GM10266 (cell line): ENCODE data around the gene PTRH1.

ENCODE experiments used
- DNase-seq: peaks from one replicate; pipeline ENCODE4 v3.0.0; 2012; ENCODE audit errors: extremely low spot score
- TF ChIP-seq, protein P1 (sequence below): IDR thresholded peaks from 2 replicates; pipeline ENCODE4 v1.5.1; 2012; ENCODE audit warnings: mild to moderate bottlenecking, low read depth; ENCODE audit not compliant: control insufficient read depth, insufficient read depth; ENCODE audit errors: missing control alignments

Gene PTRH1

DNA sequence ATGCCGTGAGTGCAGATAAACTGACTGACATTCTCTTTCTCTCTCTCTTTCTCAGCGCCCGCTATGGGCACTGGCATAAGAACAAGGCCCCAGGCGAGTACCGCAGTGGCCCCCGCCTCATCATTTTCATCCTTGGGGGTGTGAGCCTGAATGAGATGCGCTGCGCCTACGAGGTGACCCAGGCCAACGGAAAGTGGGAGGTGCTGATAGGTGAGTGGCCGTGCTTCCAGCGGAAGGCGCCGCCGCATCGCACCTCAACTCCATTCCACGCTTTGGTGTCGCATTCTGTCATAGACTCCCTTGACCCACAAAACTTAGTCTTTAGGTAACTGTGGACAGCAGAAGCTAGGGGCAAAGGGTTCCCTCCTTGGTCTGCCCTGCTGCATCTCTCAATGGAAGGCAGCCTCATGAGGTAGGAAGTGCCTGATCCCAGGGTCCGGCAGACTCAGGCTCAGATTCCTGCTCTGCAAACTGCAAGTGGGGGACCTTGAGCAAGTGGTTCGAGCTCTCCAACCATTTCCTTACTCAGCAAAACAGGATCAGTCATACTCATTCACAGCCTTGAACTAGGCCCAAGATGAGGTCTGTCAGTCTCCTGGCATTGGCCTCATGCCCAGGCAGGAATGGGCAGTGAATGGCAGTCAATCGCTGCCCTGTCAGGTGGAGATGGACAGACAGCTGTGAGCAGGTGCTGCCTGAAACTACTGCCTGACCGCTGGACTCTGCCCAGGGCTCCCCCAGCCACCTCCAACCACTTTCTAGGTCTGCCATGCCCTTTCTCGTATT is 32.9 kb downstream of the PTRH1 start:
- TF ChIP-seq, protein P1, sequence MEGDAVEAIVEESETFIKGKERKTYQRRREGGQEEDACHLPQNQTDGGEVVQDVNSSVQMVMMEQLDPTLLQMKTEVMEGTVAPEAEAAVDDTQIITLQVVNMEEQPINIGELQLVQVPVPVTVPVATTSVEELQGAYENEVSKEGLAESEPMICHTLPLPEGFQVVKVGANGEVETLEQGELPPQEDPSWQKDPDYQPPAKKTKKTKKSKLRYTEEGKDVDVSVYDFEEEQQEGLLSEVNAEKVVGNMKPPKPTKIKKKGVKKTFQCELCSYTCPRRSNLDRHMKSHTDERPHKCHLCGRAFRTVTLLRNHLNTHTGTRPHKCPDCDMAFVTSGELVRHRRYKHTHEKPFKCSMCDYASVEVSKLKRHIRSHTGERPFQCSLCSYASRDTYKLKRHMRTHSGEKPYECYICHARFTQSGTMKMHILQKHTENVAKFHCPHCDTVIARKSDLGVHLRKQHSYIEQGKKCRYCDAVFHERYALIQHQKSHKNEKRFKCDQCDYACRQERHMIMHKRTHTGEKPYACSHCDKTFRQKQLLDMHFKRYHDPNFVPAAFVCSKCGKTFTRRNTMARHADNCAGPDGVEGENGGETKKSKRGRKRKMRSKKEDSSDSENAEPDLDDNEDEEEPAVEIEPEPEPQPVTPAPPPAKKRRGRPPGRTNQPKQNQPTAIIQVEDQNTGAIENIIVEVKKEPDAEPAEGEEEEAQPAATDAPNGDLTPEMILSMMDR = no peak
- no peak for DNase-seq

DNA sequence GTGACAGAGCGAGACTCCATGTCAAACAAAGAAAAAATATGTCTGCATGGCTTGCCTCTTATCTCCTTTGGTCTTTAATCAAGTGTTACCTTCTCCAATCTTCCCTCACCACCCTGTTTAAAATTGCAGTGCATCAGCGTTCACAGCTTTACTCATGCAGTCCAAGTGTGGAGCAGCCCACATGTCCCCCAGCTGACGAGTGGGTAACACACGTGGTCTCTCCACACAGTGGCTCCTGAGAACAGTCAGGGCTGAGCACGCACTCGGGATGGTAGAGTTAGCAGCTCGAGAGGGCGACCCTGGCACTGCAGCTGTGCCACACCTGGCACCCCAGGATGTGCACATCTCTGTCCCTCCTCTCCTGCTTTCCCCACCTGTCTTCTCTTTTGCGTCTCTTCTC is 34.6 kb downstream of the PTRH1 start:
- TF ChIP-seq, protein P1 = no peak
- no peak for DNase-seq

DNA sequence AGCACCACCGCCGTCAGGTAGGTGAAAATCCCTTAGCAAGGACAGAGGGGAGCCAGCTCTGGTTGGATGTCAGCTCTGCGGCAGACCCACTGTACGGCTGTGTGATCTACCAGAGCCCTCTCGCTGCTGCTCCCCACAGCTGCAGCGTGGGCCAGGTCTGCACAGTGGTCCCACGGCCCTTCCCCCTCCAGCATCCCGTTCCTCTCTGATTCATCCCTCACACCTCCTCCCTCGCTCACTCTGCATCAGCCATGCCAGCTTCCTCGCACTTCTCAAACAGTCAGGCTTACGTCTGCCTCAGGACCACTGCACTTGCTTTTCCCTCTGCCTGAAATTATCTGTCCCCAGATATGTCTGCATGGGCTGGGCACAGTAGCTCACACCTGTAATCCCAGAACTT is 35.2 kb downstream of the PTRH1 start:
- DNase-seq = no peak
- TF ChIP-seq, protein P1 = no peak

DNA sequence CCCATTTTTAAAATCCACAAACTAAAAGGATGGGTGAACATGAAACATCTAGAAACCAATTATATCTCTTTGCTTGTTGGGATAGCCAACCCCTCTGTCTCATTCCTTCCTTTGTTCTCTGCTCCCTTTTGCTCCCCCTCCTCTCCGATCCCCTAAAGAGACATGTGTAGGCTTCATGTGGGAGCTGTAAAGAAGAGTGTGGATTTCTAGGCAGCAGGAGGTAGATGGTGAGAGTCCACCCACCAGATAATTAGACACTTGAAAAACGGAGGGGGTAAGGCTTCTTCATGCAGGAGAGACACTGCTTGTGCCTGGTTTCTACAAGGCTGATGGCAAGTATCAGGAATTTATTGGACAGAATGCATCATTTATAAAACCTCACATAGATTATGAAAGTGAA is 36.0 kb downstream of the PTRH1 start:
- no peak for DNase-seq
- TF ChIP-seq, protein P1 = no peak

DNA sequence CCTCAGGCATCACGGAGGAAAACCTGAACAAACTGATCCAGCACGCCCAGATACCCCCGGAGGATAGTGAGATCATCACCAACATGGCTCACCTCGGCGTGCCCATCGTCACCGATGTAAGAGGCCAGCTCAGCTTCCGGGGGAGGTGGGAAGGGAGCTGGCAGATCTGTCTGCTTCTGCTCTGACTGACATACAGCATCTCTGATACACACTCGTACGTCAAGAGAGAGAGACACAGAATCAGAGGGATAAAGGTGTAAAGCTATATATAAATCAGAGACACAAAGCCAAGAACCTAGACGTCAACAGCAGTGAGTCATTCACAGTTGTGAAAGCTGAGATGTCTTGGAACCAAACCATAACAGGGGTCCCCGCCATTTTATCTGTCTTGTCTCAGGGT is 38.8 kb downstream of the PTRH1 start:
- TF ChIP-seq, protein P1 = no peak
- no peak for DNase-seq

DNA sequence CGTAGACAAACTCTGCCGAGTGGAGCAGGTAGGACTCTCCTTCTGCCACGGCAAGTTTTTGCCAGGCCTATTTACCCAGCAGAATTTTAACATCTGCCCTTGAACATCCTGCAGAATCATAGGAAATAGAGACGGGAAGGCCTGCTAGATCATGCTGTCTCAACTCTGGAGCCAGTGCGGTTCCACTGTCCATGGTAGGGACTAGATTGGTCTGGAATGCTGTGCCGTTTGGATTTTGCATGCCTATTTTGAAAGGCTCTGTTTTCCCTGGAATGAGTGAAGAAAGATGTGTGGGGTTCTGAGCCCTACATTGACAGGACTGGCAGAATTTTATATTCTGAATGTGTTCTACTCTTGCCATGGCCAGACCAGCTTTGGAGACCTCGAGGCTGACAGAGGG is 42.2 kb downstream of the PTRH1 start:
- TF ChIP-seq, protein P1 = no peak

DNA sequence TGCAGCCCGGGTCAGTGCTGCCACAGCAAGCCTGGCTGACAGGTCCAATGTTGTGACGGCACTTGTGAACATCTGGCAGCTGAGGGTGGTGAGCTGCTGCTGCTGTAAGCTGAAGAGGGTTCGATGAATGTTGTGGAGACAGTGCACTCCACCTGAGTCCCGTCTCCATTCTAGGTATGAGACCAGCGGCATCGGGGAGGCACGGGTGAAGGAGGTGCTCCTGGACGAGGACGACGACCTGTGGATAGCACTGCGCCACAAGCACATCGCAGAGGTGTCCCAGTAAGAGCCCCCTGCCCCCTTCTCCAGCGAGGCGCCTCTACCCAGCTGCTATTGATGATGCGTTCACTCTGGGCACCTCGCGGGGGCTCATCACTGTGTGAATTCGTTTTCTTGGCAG is 47.6 kb downstream of the PTRH1 start:
- TF ChIP-seq, protein P1 = no peak
- DNase-seq = no peak

More for the DNA sequence above, 42.2 kb downstream of the PTRH1 start:
- DNase-seq = no peak
